Keratinocyte (primary cell): ENCODE results near the gene TNFRSF14. TPM values are rescaled to one million over a fixed set of nuclear protein-coding genes. Genes with fewer than 3 reads are reported as not detected.

Experiments used
- DNase-seq: peaks from one replicate; pipeline ENCODE4 v3.0.0-alpha.2; 2011; ENCODE audit warnings: low read depth, missing footprints, low spot score
- FAIRE-seq: peaks from 2 replicates; lab custom pipeline; 2011; peaks lifted over from hg19 to GRCh38; lab: Jason Lieb, UNC
- H2AFZ ChIP-seq: 2 replicates; pipeline ENCODE4 v1.6.0; 2012; ENCODE audit warnings: low read length, control low read depth, inconsistent platforms; ENCODE audit not compliant: control insufficient read depth
- H3K27ac ChIP-seq: 2 replicates; pipeline ENCODE4 v1.5.1; 2011; ENCODE audit warnings: low read length; ENCODE audit not compliant: control insufficient read depth, insufficient read depth
- H3K27me3 ChIP-seq: 3 replicates; pipeline ENCODE4 v1.6.0; 2011; ENCODE audit warnings: low read length; ENCODE audit not compliant: control insufficient read depth, insufficient read depth; ENCODE audit errors: extremely low read depth
- H3K36me3 ChIP-seq, 2 experiments: 2 replicates in 1 of 2; 3 replicates in 1 of 2; pipeline ENCODE4 v1.5.1; 2011; ENCODE audit warnings: low read length in 2 of 2, mild to moderate bottlenecking in 1 of 2; ENCODE audit not compliant: control insufficient read depth in 2 of 2, insufficient read depth in 2 of 2; ENCODE audit errors: extremely low read depth in 1 of 2
- H3K4me1 ChIP-seq: 3 replicates; pipeline ENCODE4 v1.5.1; 2011; ENCODE audit warnings: low read length; ENCODE audit not compliant: control insufficient read depth, insufficient read depth; ENCODE audit errors: extremely low read depth
- H3K4me2 ChIP-seq: 3 replicates; pipeline ENCODE4 v1.6.0; 2011; ENCODE audit warnings: low read depth, low read length; ENCODE audit not compliant: control insufficient read depth, insufficient read depth; ENCODE audit errors: extremely low read depth
- H3K4me3 ChIP-seq, 3 experiments: fragments of 200-600 bp in 1 of 3; sonication (generic) in 1 of 3; 2 replicates in 2 of 3; 3 replicates in 1 of 3; pipeline ENCODE4 v1.5.1; 2011 to 2016; ENCODE audit warnings: low read length in 3 of 3, mild to moderate bottlenecking in 3 of 3, control low read depth in 2 of 3, inconsistent platforms in 1 of 3, low read depth in 1 of 3, mixed read lengths in 1 of 3, mixed run types in 1 of 3, moderate library complexity in 1 of 3; ENCODE audit not compliant: control insufficient read depth in 2 of 3, insufficient read depth in 2 of 3; ENCODE audit errors: extremely low read depth in 1 of 3
- H3K79me2 ChIP-seq: 2 replicates; pipeline ENCODE4 v1.6.0; 2012; ENCODE audit warnings: low read length; ENCODE audit not compliant: control insufficient read depth, insufficient read depth
- H3K9ac ChIP-seq: 3 replicates; pipeline ENCODE4 v1.6.0; 2011; ENCODE audit warnings: low read length; ENCODE audit not compliant: control insufficient read depth, insufficient read depth; ENCODE audit errors: extremely low read depth
- H3K9me1 ChIP-seq: 3 replicates; pipeline ENCODE4 v1.6.0; 2011; ENCODE audit warnings: low read length; ENCODE audit not compliant: control insufficient read depth, insufficient read depth; ENCODE audit errors: extremely low read depth
- H3K9me3 ChIP-seq: 2 replicates; pipeline ENCODE4 v1.5.1; 2012; ENCODE audit warnings: low read depth, low read length; ENCODE audit not compliant: control insufficient read depth
- H4K20me1 ChIP-seq: 3 replicates; pipeline ENCODE4 v1.6.0; 2011; ENCODE audit warnings: low read length; ENCODE audit not compliant: control insufficient read depth, insufficient read depth; ENCODE audit errors: extremely low read depth
- EZH2 ChIP-seq: IDR thresholded peaks from one replicate; pipeline ENCODE4 v1.6.1; 2012; ENCODE audit warnings: inconsistent platforms, mild to moderate bottlenecking, low read length, moderate library complexity
- dilution Hi-C: fragments of 300-500 bp; cut with MboI; formaldehyde crosslinking; loops from one replicate; pipeline ENCODE4 v1.7.0; 2020; ENCODE audit warnings: low sequenced_read_pairs; ENCODE audit not compliant: extremely low pct_ligation_motif_present
- polyA plus RNA-seq, 5 experiments: library from polyadenylated mRNA; depleted of rRNA in 3 of 5; stranded (reverse) in 3 of 5; stranded (forward) in 1 of 5; unstranded in 1 of 5; fragments of >200 nt; gene quantifications; 1 replicate in 1 of 5; 2 replicates in 3 of 5; 3 replicates in 1 of 5; pipeline versions ENCODE4 v1.2.1 to v1.2.3, GENCODE V29; 2011 to 2012; ENCODE audit warnings: missing spikeins in 2 of 5, low read depth in 1 of 5, low replicate concordance in 1 of 5
- TF ChIP-seq, protein P1 (sequence below), 3 experiments: IDR thresholded peaks in 1 of 3; conservative IDR thresholded peaks in 1 of 3; optimal IDR thresholded peaks in 1 of 3; 2 replicates in 2 of 3; 3 replicates in 1 of 3; pipeline versions ENCODE3 to v1.5.1; 2011; ENCODE audit warnings: low read length in 3 of 3, mild to moderate bottlenecking in 3 of 3, moderate library complexity in 2 of 3, control low read depth in 1 of 3, inconsistent platforms in 1 of 3; ENCODE audit not compliant: insufficient read depth in 2 of 3; ENCODE audit errors: extremely low read depth in 1 of 3

TNFRSF14 gene
- polyA plus RNA-seq, 1 donor (not counting 4 experiments of a cell fraction or from before 2014, with no cell fraction given), result 5.2 TPM

GRCh38 chr1:2555634-2556276 is 416 bp upstream of the TNFRSF14 start:
- TF ChIP-seq, protein P1, sequence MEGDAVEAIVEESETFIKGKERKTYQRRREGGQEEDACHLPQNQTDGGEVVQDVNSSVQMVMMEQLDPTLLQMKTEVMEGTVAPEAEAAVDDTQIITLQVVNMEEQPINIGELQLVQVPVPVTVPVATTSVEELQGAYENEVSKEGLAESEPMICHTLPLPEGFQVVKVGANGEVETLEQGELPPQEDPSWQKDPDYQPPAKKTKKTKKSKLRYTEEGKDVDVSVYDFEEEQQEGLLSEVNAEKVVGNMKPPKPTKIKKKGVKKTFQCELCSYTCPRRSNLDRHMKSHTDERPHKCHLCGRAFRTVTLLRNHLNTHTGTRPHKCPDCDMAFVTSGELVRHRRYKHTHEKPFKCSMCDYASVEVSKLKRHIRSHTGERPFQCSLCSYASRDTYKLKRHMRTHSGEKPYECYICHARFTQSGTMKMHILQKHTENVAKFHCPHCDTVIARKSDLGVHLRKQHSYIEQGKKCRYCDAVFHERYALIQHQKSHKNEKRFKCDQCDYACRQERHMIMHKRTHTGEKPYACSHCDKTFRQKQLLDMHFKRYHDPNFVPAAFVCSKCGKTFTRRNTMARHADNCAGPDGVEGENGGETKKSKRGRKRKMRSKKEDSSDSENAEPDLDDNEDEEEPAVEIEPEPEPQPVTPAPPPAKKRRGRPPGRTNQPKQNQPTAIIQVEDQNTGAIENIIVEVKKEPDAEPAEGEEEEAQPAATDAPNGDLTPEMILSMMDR (optimal IDR thresholded peaks at IDR 0.05 in 1 of 3, IDR thresholded peaks at IDR 0.05 in 1 of 3, conservative IDR thresholded peaks at IDR 0.05 in 1 of 3; ENCODE audit: extremely low read depth in 1 of 3, insufficient read depth in 2 of 3, low read length in 3 of 3), result no peak
- no peak for TF ChIP-seq EZH2
- H3K9ac ChIP-seq, result peak overlapping the region; percentile 74
- H3K4me2 ChIP-seq, result peak overlapping the region; percentile 93
- peaks cover 11% of the 10 kb centered on the region for H3K4me1 ChIP-seq
- dilution Hi-C loops, result no loop called here
- no peaks in the 10 kb centered on the region for H3K79me2 ChIP-seq
- H4K20me1 ChIP-seq, result no peaks in the 10 kb centered on the region
- no peaks in the 10 kb centered on the region for H3K9me3 ChIP-seq
- H3K4me3 ChIP-seq, result peak overlapping the region; percentile 30 to 75 (median 74)
- H3K36me3 ChIP-seq, result no peaks in the 10 kb centered on the region
- H3K27ac ChIP-seq, result peak overlapping the region; percentile 36
- no peaks in the 10 kb centered on the region for H3K9me1 ChIP-seq
- H3K27me3 ChIP-seq, result no peaks in the 10 kb centered on the region
- no peak for DNase-seq
- peak overlapping the region; percentile 92 for H2AFZ ChIP-seq
- no peak for FAIRE-seq

DNA sequence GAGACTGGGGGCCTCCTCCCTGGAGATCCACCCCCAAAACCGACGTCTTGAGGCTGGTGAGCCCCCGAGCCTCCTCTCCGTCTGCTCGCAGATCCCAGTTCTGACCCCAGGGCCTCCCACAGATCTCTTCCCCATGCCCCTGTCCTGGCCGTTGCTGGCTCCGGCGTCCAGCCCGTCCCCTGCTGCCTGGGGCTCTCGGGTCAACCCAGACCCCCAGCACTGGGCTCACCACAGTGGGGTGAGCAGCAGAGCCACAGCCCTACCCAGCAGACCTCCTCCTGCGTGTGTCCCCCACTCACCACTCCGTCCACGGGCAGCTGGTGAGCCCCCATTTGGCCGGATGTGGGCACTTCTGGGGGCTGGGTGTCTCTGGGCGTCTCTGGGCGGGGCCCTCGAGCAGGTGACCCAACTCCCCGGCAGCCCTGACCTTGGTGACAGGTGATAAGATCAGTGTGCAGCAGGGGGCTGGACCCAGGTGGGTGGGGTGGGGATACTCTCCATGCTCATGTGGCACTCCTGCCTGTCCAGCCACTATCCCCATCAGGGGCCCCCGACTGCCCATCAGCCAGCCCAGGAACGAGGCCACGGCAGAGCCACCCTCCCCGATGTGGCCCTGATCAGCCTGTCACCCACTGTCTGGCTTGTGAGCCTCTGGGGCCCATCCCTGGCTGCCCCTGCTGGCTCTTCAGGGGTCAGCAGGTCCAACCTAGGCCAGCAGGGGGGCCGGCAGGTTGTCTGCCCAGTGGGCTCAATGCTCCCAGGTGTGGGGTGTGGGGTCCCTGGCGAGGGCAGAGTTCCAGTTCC is 709 bp downstream of the TNFRSF14 start:
- TF ChIP-seq EZH2, result no peak
- TF ChIP-seq, protein P1 (optimal IDR thresholded peaks at IDR 0.05 in 1 of 3, IDR thresholded peaks at IDR 0.05 in 1 of 3, conservative IDR thresholded peaks at IDR 0.05 in 1 of 3; ENCODE audit: extremely low read depth in 1 of 3, insufficient read depth in 2 of 3, low read length in 3 of 3), result no peak

More for the DNA sequence above, 709 bp downstream of the TNFRSF14 start:
- Histone ChIP-seq H4K20me1 (no peaks in the 10 kb centered on the region), H3K4me2 (peak overlapping the region; percentile 93), H3K9me1 (no peaks in the 10 kb centered on the region), H3K79me2 (no peaks in the 10 kb centered on the region), H3K27me3 (no peaks in the 10 kb centered on the region), H3K36me3 (no peaks in the 10 kb centered on the region), H3K4me1 (peaks cover 11% of the 10 kb centered on the region), H2AFZ (peak overlapping the region; percentile 92), H3K9me3 (no peaks in the 10 kb centered on the region), H3K27ac (peak overlapping the region; percentile 36), H3K4me3 (peak overlapping the region; percentile 30 to 75 (median 74)), H3K9ac (peak overlapping the region; percentile 74)
- dilution Hi-C loops, result no loop called here
- DNase-seq (no peak), FAIRE-seq (no peak)
